Cerebellar cortex (tissue), 1 donor: ENCODE data around the gene IFT88.

Experiments used
- DNase-seq: peaks from one replicate; pipeline ENCODE4 v3.0.0-alpha.2; 2015; ENCODE audit warnings: low spot score

IFT88 gene

GRCh38 chr13:20716951-20717350 is 150.0 kb downstream of the IFT88 start:
- DNase-seq: peak; percentile 83

GRCh38 chr13:20717581-20718542 is 150.9 kb downstream of the IFT88 start:
- DNase-seq: no peak

DNA sequence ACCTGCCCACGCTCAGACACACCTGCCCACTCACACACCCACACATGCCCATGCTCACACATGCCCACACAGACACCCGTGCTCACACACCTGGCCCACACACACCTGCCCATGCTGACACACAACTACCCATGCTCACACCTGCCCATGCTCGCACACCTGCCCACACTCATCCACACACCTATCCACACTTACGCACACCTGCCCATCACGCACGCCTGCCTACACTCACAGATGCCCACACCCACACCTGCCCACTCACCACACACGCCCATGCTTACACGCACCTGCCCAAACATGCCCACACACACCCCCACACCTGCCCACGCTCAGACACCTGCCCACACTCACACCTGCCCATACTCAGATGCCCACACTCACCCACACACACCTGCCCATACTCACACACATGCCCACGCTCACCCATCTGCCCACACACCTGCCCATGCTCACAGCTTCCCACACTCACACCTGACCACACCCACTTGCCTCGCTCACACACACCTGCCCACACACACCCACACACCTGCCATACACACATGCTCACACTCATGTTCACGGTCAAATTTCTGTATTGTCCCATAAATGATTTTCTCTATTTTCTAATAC is 152.1 kb downstream of the IFT88 start:
- no peak for DNase-seq

- no peak for DNase-seq
Measured at GRCh38 chr13:20719783-20720182, 152.8 kb downstream of the IFT88 start.

DNA sequence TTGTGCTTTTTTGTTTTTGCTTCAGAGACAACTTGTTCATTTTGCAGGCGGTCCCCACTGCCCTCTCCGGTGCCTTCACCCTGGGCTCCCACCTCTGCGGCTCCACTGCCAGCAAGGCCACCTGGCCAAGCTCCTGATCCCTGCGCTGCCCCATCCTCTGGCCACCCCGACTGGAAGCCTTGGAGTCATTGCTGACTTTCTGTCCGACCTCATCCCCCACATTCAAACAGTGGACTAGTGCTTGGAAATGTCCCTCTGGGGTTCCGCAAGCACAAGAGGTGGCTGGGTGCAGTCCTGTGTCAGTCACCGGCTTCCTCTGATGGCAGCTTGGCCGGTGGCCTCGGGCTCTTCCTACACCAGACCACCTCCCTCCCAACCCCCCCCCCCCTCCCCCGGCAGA is 153.5 kb downstream of the IFT88 start:
- DNase-seq: no peak

GRCh38 chr13:20721058-20721453 is 154.1 kb downstream of the IFT88 start:
- DNase-seq: no peak

- peak; percentile 68 for DNase-seq
Measured at GRCh38 chr13:20721454-20722357, 154.7 kb downstream of the IFT88 start.

DNA sequence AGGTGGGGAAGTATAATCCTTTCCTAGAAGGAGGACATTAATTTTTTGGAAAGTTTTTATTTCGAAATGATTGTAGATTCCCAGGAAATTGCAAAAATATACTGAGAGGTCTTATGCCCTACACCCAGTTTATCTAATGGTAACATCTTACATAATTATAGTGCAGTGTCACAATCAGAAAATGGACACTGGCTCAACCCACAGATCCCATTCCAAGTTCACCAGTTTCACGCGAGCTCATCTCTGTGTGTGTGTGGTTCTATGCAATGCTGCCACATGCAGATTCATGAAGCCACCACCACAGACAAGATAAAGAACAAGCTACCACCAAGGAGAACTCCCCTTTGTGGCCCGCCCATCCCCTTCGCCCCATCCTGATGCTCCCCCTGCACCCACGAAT is 160.9 kb downstream of the IFT88 start:
- no peak for DNase-seq

DNA sequence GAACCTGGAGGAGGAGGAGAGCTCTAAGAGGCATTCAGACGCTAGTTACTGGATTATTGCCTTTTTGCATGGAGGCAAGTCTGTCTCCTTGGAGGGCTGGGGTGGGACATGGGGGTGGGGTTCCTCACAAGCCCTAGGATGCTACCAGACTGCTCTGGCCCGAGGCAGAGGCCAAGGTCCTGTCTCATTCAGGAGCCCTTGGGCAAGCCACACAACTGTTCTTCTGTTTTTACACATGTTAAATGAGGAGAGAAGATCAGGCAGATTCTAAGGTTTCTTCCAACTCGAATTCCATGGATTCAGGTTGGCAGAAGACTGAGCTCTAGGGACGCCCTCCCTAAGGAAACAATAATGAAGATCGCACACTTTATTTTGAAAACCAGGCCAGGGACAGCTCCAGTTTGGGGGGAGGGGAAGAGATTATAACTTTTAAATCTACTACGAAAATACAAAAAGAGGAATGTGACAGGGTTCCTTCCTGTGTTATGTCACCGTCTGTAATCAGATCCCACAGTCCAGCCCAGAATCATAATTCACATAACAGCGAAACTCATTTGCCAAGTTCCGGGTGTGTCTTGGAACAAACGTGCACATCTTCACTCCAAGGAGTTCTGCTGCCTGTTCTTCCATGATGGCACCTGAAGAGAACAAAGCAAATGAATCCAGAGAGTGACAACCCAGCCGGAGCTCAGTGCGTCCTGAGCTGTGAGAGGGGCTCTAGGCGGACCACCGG is 161.8 kb downstream of the IFT88 start:
- no peak for DNase-seq

DNA sequence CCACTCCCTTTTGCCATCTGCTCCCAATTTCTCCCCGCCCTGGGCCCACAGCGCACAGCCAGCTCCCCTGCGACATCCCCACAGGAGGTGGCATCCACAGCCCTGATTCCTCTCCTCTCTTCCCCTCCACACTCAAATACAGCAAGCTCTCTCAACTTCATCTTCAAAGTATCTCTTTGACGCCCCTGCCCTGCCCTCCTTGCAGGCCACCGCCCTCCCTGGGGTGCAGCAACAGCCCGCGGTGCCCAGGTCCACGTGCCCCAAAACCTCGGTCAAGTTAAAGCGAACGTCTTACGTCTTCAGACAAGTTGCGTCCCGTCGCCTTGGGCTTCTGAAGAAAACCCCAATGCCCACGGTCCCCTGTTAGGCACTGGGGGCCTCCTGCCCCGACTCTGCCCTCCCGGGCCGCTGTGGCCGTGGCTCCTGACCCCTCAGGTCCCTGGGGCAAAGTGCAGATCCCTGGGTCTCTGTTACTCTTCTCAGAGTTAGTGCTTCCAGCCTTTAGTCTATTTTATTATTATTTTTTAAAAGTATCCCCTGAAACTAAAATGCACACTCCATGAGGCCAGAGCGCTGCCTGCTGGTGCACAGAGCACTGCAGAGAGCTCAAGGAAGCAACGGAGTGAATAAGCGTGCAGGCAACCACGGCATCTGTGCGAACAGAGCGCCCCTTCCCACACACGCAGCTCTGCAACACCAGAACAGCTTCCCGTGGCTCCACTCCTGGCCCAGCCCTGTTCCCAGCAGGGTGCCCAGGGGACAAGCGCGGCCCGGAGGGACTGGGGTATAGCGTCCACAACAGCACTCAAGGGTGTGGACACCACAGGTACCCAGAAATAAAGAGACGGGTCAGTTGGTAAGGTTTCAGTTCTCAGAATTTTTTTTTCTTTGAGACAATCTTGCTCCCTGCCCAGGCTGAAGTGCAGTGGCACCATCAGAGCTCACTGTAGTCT is 163.0 kb downstream of the IFT88 start:
- DNase-seq: no peak

- no peak for DNase-seq
Measured at GRCh38 chr13:20738616-20739015, 171.7 kb downstream of the IFT88 start.

- DNase-seq: no peak
Measured at GRCh38 chr13:20740021-20740420, 173.1 kb downstream of the IFT88 start.
